GM12801 (cell line): ENCODE data around the gene LDLRAP1.

ENCODE experiments used
- TF ChIP-seq, protein P1 (sequence below): IDR thresholded peaks from one replicate; pipeline ENCODE4 v1.5.1; 2011; ENCODE audit warnings: control low read depth; ENCODE audit not compliant: insufficient read length; ENCODE audit errors: extremely low read depth

LDLRAP1 gene, protein sequence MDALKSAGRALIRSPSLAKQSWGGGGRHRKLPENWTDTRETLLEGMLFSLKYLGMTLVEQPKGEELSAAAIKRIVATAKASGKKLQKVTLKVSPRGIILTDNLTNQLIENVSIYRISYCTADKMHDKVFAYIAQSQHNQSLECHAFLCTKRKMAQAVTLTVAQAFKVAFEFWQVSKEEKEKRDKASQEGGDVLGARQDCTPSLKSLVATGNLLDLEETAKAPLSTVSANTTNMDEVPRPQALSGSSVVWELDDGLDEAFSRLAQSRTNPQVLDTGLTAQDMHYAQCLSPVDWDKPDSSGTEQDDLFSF

DNA sequence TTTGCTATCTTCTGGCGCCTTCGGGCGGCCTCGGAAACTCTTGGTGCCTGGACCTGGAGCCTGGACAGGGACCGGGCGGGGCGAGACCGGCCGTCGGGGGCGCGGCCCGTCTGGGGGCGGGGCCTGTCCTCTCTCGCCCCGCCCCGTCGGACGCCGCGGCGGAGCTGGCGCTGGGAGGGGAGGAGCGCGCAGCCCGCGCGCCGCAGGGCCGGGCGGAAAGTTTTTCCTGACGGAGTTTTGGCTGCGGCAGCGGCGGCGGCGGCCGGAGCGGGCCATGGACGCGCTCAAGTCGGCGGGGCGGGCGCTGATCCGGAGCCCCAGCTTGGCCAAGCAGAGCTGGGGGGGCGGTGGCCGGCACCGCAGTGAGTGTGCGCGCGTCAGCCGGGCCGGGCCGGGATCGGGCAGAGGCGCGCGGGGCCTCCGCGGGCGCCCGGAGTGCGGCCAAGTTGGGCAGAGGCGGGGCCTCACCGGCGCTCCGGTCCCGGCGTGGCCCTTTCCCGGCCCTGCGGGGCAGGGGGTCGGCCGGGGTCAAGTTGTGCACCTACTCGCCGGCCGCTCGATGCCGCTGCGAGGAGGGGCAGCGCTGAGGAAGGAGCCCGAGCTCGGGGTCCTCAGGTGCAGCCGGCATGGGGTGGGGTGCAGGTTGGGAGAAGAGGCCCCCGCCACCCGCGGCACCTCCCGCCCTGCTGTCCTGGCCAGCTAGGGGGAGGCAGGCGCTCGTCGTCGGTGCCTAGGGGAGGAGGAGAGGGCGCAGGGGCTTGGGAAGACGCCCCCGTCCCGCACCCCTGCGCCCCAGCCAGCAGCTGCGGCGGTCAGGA is at the start of gene LDLRAP1:
TSS of gene LDLRAP1 (plus strand) at position 182 of the 818 bp plus-strand sequence. CDS start at position 275, 93 bp downstream.
- TF ChIP-seq, protein P1, sequence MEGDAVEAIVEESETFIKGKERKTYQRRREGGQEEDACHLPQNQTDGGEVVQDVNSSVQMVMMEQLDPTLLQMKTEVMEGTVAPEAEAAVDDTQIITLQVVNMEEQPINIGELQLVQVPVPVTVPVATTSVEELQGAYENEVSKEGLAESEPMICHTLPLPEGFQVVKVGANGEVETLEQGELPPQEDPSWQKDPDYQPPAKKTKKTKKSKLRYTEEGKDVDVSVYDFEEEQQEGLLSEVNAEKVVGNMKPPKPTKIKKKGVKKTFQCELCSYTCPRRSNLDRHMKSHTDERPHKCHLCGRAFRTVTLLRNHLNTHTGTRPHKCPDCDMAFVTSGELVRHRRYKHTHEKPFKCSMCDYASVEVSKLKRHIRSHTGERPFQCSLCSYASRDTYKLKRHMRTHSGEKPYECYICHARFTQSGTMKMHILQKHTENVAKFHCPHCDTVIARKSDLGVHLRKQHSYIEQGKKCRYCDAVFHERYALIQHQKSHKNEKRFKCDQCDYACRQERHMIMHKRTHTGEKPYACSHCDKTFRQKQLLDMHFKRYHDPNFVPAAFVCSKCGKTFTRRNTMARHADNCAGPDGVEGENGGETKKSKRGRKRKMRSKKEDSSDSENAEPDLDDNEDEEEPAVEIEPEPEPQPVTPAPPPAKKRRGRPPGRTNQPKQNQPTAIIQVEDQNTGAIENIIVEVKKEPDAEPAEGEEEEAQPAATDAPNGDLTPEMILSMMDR, result no peak

GRCh38 chr1:25494952-25495351 is 48.5 kb upstream of the LDLRAP1 start:
- TF ChIP-seq, protein P1, result no peak

DNA sequence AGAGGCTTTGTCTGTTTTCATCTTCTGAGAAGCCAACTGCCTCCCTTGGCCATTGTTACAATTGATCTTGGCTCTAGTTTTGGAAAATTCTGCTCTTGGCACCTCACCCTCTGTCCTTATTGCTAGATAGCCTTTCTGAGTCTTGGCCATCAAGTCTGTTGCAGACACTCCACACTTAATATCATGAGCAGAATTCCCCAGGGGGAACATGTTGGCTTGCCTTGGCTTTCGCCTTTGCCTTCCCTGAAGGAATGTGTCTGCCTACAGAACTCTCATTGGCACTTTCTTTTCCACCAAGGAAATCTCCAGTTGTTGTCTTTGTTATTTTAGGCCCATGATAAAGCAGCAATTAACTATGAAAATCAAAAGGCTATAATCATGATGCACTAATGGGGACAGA is 42.7 kb upstream of the LDLRAP1 start:
- TF ChIP-seq, protein P1, result no peak

DNA sequence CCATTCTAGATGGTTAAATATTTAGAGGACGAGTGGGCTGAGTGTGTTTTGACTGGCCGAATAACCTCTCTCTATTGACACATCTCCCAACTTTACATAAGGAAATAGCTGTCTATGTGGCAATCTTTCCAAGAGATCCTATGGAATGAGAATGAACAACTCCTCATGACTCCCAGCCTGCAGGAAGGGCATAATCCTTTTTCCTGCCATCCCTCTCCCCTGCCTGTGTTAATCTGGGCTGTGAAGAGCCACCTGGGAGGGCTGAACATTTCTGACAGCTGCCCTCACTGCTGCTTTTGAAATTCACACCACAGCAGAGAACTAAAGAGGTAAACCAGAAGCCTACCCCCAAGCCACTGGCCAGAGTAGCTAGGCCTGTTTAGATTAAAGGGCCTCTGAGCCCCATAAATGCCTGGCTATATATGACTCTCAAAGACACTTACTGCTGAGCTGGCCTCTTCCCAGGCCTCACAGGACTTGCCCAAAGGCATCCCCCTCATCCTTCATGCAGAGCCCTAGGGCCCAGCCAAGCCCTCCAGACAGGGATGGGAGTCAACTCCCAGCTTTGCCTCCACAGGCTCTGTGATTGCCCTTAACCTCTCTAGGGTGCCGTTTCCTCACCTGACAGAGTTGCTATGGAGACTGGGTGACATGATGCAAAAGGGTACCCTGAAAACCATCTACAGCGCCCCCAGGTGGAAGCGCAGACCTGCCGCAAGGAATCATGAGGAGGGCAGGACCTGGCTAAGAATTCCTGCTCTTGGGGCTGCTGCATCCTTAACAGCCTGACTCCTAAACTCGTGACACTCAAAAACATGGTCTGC is 42.0 kb upstream of the LDLRAP1 start:
- TF ChIP-seq, protein P1, result no peak

- TF ChIP-seq, protein P1, result no peak
These were observed 40.4 kb upstream of the LDLRAP1 start for GRCh38 chr1:25502957-25503356.

DNA sequence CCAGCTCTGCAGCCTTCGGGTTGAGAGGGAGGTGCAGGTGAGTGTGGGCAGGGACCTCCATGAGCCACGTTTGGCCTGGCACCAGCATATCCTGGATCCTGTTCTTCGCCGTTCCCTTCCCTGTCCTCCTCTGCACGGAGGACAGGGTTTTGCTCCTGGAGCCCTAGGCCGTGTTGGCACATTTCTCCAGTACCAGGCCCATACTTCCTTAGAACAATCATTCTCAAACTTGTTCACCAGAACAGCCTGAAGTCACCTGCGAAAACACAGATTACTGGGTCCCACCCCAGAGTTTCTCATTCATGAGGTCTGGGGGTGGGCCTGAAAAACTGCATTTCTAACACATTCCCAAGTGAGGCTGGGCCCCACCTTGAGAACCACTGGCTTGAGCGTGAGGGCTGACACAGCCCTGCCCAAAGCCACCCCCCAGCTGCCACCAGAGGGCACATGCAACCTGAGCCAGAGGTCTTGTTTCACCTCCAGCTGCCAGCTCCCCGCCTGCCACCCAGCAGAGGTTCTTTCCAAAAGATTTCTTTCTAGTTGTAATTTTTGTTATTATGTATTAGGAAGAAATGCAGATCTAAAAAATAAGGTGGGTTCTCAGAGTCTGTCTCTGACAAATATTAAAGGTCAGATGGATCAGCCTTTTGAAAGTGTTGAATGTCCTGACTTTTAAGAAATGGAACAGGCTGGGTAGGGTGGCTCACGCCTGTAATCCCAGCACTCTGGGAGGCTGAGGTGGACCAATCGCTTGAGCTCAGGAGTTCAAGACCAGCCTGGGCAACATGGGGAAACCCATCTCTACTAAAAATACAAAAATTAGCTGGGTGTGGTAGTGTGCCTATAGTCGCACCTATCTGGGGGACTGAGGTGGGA is 39.6 kb upstream of the LDLRAP1 start:
- TF ChIP-seq, protein P1, result no peak
